ENCODE measurements around the gene SFXN5.

DNA sequence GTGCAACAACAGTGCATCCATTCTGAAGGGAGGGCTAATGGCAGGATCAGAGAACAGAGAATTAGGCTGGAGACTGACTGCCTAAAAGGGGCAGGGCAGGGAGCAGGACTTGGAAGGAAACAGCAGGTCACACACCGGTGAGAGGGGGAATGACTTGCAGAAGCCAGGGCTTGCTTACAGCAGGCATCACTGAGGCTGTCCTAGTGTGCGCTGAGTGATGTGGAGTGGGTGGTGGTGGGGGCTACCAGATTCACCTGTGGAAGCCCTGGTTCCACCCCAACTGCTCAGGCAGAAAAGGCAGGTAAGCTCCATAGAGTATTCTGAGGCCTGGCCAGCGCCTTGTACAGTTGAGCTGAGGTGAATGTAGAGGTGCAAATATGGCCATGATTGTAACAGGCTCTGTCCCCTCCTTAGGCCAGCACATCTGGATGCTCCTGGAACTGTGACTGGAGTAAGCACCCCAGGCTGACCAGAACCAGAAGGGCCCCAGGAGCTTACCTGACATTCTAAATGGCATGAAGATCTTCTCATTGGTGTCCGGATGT lies 49.4 kb downstream of the SFXN5 start:
- TF ChIP-seq, protein P1, sequence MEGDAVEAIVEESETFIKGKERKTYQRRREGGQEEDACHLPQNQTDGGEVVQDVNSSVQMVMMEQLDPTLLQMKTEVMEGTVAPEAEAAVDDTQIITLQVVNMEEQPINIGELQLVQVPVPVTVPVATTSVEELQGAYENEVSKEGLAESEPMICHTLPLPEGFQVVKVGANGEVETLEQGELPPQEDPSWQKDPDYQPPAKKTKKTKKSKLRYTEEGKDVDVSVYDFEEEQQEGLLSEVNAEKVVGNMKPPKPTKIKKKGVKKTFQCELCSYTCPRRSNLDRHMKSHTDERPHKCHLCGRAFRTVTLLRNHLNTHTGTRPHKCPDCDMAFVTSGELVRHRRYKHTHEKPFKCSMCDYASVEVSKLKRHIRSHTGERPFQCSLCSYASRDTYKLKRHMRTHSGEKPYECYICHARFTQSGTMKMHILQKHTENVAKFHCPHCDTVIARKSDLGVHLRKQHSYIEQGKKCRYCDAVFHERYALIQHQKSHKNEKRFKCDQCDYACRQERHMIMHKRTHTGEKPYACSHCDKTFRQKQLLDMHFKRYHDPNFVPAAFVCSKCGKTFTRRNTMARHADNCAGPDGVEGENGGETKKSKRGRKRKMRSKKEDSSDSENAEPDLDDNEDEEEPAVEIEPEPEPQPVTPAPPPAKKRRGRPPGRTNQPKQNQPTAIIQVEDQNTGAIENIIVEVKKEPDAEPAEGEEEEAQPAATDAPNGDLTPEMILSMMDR (IDR thresholded peaks at IDR 0.05; ENCODE audit: insufficient read depth, low read depth, low read length): no peak
- no peak for TF ChIP-seq EZH2 (IDR thresholded peaks at IDR 0.05; ENCODE audit: insufficient read depth, low read length)
